Right hindlimb (tissue), 1 donor: ENCODE data around the gene ITPRIPL1.
A peak's percentile ranks its signal among the peaks of the same experiment; 100 is the strongest.

Source experiments
- DNase-seq: peaks from one replicate; pipeline ENCODE4 v3.0.0-alpha.2; 2018

The ITPRIPL1 gene

GRCh38 chr2:96359866-96360265 is 34.7 kb downstream of the ITPRIPL1 start:
- DNase-seq = no peak

GRCh38 chr2:96361751-96362150 is 36.6 kb downstream of the ITPRIPL1 start:
- DNase-seq = no peak

GRCh38 chr2:96369186-96369585 is 44.1 kb downstream of the ITPRIPL1 start:
- no peak for DNase-seq

GRCh38 chr2:96374211-96374951 is 49.3 kb downstream of the ITPRIPL1 start:
- peak; percentile 28 for DNase-seq
